GM23248 (cell line): ENCODE data around the gene ARHGEF10L.

Source experiments
- EZH2 ChIP-seq: fragments of 200-600 bp; sonication (generic); IDR thresholded peaks from 2 replicates; pipeline ENCODE4 v1.6.1; 2018; ENCODE audit warnings: antibody characterized with exemption, mild to moderate bottlenecking; ENCODE audit not compliant: insufficient read depth, poor library complexity, severe bottlenecking
- EZH2phosphoT487 ChIP-seq: fragments of 200-600 bp; sonication (generic); IDR thresholded peaks from 2 replicates; pipeline ENCODE4 v1.6.1; 2018; ENCODE audit warnings: antibody characterized with exemption, moderate library complexity, mild to moderate bottlenecking, low read depth; ENCODE audit not compliant: insufficient read depth

DNA sequence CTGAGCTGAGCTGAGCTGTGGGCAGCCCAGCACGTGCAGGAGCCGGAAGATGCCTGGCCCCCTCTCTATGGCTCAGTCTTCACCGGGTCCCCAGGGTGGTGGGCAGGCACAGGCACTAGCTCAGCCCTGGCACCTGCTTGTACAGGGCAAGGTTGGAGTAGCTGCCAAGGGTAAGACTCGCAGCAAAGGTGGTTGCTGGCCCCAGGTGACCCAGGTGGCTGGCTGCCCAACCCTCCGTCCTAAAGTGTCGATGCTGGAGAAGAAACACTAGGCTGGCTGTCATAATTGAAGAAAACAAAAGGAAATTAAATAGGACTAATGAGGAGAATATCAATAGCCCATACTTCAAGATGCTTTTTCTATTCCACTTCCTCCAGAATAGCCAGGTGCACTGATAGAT, 138.5 kb downstream of the ARHGEF10L start:
- TF ChIP-seq EZH2 (no peak), EZH2phosphoT487 (no peak)
